IMR-90 (cell line): ENCODE measurements around the gene EHD4. TPM values are rescaled to one million over a fixed set of nuclear protein-coding genes. Genes with fewer than 3 reads are reported as not detected.

Experiments used
- ATAC-seq: fragments of 200-7000 bp; cut with Tn5 transposase; 2 replicates; pipeline ENCODE4 v1.9.1; 2020; ENCODE audit warnings: low read depth, mild to moderate bottlenecking, moderate library complexity
- BruUV-seq: library from RNA; stranded (reverse); fragments of 400-500 nt; replicated peaks from 2 replicates; lab custom pipeline; 2021; lab: Mats Ljungman, UMichigan
- CTCF ChIA-PET: fragments of 300-600 bp; formaldehyde crosslinking; extraction: SDS; loops from one replicate; lab custom pipeline; 2021; ENCODE audit warnings: antibody characterized with exemption; lab: Yijun Ruan, JAX
- POLR2A ChIA-PET: fragments of 300-600 bp; sonication (Branson Sonifier 250); formaldehyde crosslinking; loops from one replicate; lab custom pipeline; 2022; ENCODE audit warnings: antibody characterized with exemption; ENCODE audit not compliant: unreplicated experiment; lab: Charles Lee
- DNase-seq: peaks from one replicate; pipeline ENCODE4 v3.0.0; 2013
- H2AFZ ChIP-seq: replicated peaks from 2 replicates; pipeline ENCODE3; 2013; ENCODE audit warnings: low read length, mild to moderate bottlenecking; ENCODE audit not compliant: poor library complexity
- H2AK5ac ChIP-seq: 2 replicates; pipeline ENCODE4 v1.6.1; 2013; ENCODE audit warnings: low read depth, low read length, inconsistent platforms
- H2AK9ac ChIP-seq: replicated peaks from 2 replicates; pipeline ENCODE3; 2013; ENCODE audit warnings: mild to moderate bottlenecking, low read depth, low read length, moderate library complexity; ENCODE audit not compliant: poor library complexity
- H2BK120ac ChIP-seq: 2 replicates; pipeline ENCODE4 v1.6.1; 2013; ENCODE audit warnings: low read depth, low read length, inconsistent platforms
- H2BK15ac ChIP-seq: 3 replicates; pipeline ENCODE4 v1.6.1; 2013; ENCODE audit warnings: low read depth, low read length, inconsistent platforms
- H2BK20ac ChIP-seq: 2 replicates; pipeline ENCODE4 v1.6.1; 2013; ENCODE audit warnings: low read depth, mild to moderate bottlenecking, inconsistent platforms, low read length, moderate library complexity
- H2BK5ac ChIP-seq: 2 replicates; pipeline ENCODE4 v1.6.1; 2013; ENCODE audit warnings: mild to moderate bottlenecking, low read depth, low read length, inconsistent platforms; ENCODE audit not compliant: poor library complexity, severe bottlenecking
- H3K14ac ChIP-seq: replicated peaks from 2 replicates; pipeline ENCODE4 v1.6.1; 2013; ENCODE audit warnings: low read depth, low read length, inconsistent platforms
- H3K18ac ChIP-seq: 2 replicates; pipeline ENCODE4 v1.6.1; 2013; ENCODE audit warnings: low read depth, low read length, control low read depth
- H3K23ac ChIP-seq: 2 replicates; pipeline ENCODE4 v1.6.1; 2013; ENCODE audit warnings: low read depth, low read length, inconsistent platforms
- H3K27ac ChIP-seq: 2 replicates; pipeline ENCODE4 v1.5.1; 2013; ENCODE audit warnings: mild to moderate bottlenecking, control low read depth, low read length; ENCODE audit not compliant: insufficient read depth
- H3K27me3 ChIP-seq: 2 replicates; pipeline ENCODE4 v1.6.1; 2013; ENCODE audit warnings: low read length; ENCODE audit not compliant: control insufficient read depth, insufficient read depth
- H3K36me3 ChIP-seq: 2 replicates; pipeline ENCODE4 v1.6.1; 2013; ENCODE audit warnings: low read length, mixed read lengths; ENCODE audit not compliant: control insufficient read depth, insufficient read depth
- H3K4ac ChIP-seq: 2 replicates; pipeline ENCODE4 v1.6.1; 2013; ENCODE audit warnings: low read depth, low read length, inconsistent platforms
- H3K4me1 ChIP-seq: 2 replicates; pipeline ENCODE4 v1.6.1; 2013; ENCODE audit warnings: low read length, mixed read lengths; ENCODE audit not compliant: control insufficient read depth, insufficient read depth
- H3K4me2 ChIP-seq: 2 replicates; pipeline ENCODE4 v1.6.1; 2013; ENCODE audit warnings: low read depth, mild to moderate bottlenecking, control low read depth, low read length, moderate library complexity
- H3K4me3 ChIP-seq: 2 replicates; pipeline ENCODE4 v1.5.1; 2013; ENCODE audit warnings: low read depth, mild to moderate bottlenecking, control low read depth, low read length, moderate library complexity; ENCODE audit not compliant: insufficient read depth
- H3K56ac ChIP-seq: 2 replicates; pipeline ENCODE4 v1.6.1; 2013; ENCODE audit warnings: low read length, inconsistent platforms; ENCODE audit not compliant: insufficient read depth; ENCODE audit errors: extremely low read depth
- H3K79me1 ChIP-seq, 2 experiments: 2 replicates each; pipeline ENCODE4 v1.6.1; 2013; ENCODE audit warnings: low read length in 2 of 2, inconsistent platforms in 1 of 2, low read depth in 1 of 2
- H3K9ac ChIP-seq: 2 replicates; pipeline ENCODE4 v1.6.1; 2013; ENCODE audit warnings: low read depth, low read length, control low read depth
- H3K9me1 ChIP-seq: 2 replicates; pipeline ENCODE4 v1.6.1; 2013; ENCODE audit warnings: low read length, inconsistent platforms; ENCODE audit not compliant: insufficient read depth
- H3K9me3 ChIP-seq: 2 replicates; pipeline ENCODE4 v1.6.1; 2013; ENCODE audit warnings: low read length; ENCODE audit not compliant: control insufficient read depth, insufficient read depth
- H4K20me1 ChIP-seq: 2 replicates; pipeline ENCODE4 v1.6.1; 2013; ENCODE audit warnings: low read length, inconsistent platforms; ENCODE audit not compliant: insufficient read depth
- H4K5ac ChIP-seq: 2 replicates; pipeline ENCODE4 v1.6.1; 2013; ENCODE audit warnings: mild to moderate bottlenecking, low read depth, low read length, control low read depth
- H4K8ac ChIP-seq, 2 experiments: 2 replicates each; pipeline ENCODE4 v1.6.1; 2013; ENCODE audit warnings: low read depth in 2 of 2, low read length in 2 of 2, control low read depth in 1 of 2, inconsistent platforms in 1 of 2
- H4K91ac ChIP-seq: 2 replicates; pipeline ENCODE4 v1.6.1; 2013; ENCODE audit warnings: low read depth, low read length, inconsistent platforms; ENCODE audit not compliant: insufficient read depth
- CEBPB ChIP-seq: IDR thresholded peaks from 2 replicates; pipeline ENCODE4 v1.6.1; 2012; ENCODE audit warnings: low read depth, low read length, improper control_type of control experiment
- CHD1 ChIP-seq: IDR thresholded peaks from 2 replicates; pipeline ENCODE4 v1.6.1; 2012; ENCODE audit warnings: low read depth, low read length, improper control_type of control experiment
- MAFK ChIP-seq: IDR thresholded peaks from 2 replicates; pipeline ENCODE4 v1.6.1; 2012; ENCODE audit warnings: low read depth, low read length, improper control_type of control experiment
- MXI1 ChIP-seq: IDR thresholded peaks from 2 replicates; pipeline ENCODE4 v1.6.1; 2012; ENCODE audit warnings: low read depth, mild to moderate bottlenecking, low read length, moderate library complexity, borderline replicate concordance
- SMC3 ChIP-seq: fragments of 150-350 bp; IDR thresholded peaks from 2 replicates; pipeline ENCODE4 v1.6.1; 2016; ENCODE audit warnings: low read depth, mild to moderate bottlenecking, antibody characterized with exemption, low read length, moderate library complexity
- WGBS, 2 experiments: methylation state at CpG; one replicate each; pipeline versions ENCODE4 v1.1.5 to v1.1.7; 2013; ENCODE audit warnings: missing lambda C conversion rate in 2 of 2; ENCODE audit not compliant: insufficient read length in 1 of 2; ENCODE audit errors: extremely low coverage in 2 of 2; 5-methylcytosine and 5-hydroxymethylcytosine counted together
- dilution Hi-C: fragments of 300-500 bp; cut with HindIII; formaldehyde crosslinking; loops from one replicate; pipeline ENCODE4 v1.14.3; 2018; ENCODE audit warnings: low sequenced_read_pairs; ENCODE audit not compliant: unreplicated experiment
- in situ Hi-C: fragments of 300-500 bp; cut with MboI; formaldehyde crosslinking; loops from 3 replicates; pipeline ENCODE4 v1.14.3; 2019; ENCODE audit warnings: low sequenced_read_pairs, inconsistent platforms, mixed read lengths
- intact Hi-C: fragments of 100-400 bp; cut with micrococcal nuclease; formaldehyde crosslinking; loops from 2 replicates; pipeline ENCODE4 v1.10.0; 2022
- polyA plus RNA-seq, 3 experiments: library from polyadenylated mRNA; depleted of rRNA; stranded (reverse); fragments of >200 nt; gene quantifications; 2 replicates each; pipeline ENCODE4 v1.2.3, GENCODE V29; 2012; ENCODE audit warnings: low replicate concordance in 1 of 3
- total RNA-seq: library from RNA; depleted of rRNA; stranded (reverse); fragments of >200 nt; gene quantifications from 2 replicates; pipeline ENCODE4 v1.2.3, GENCODE V29; 2012
- TF ChIP-seq, protein P1 (sequence below): conservative IDR thresholded peaks from 2 replicates; pipeline ENCODE4 v1.5.1; 2012; ENCODE audit warnings: mild to moderate bottlenecking, low read depth, low read length, improper control_type of control experiment

Gene EHD4
- total and polyA plus RNA-seq, 2 of the 4 experiments (the other 2 are of a cell fraction), result 21.0 to 29.0 TPM

GRCh38 chr15:42012928-42013482, 40.6 kb upstream of the EHD4 start:
- Histone ChIP-seq H3K4me1 (no peaks in the 10 kb centered on the region), H3K79me1 (no peaks in the 10 kb centered on the region), H2AFZ (no peak overlapping the region), H4K20me1 (no peaks in the 10 kb centered on the region), H2BK5ac (no peak overlapping the region), H3K9me1 (no peaks in the 10 kb centered on the region), H2AK9ac (no peak overlapping the region), H3K18ac (no peak overlapping the region), H4K5ac (no peak overlapping the region), H2BK15ac (no peak overlapping the region), H4K91ac (no peak overlapping the region), H3K9me3 (no peaks in the 10 kb centered on the region), H2BK20ac (no peak overlapping the region), H3K27ac (no peak overlapping the region), H3K27me3 (peaks cover 79% of the 10 kb centered on the region), H3K4me2 (no peak overlapping the region), H3K14ac (no peak overlapping the region), H3K4me3 (no peak overlapping the region), H3K56ac (no peak overlapping the region), H2AK5ac (no peak overlapping the region), H3K23ac (no peak overlapping the region), H2BK120ac (no peak overlapping the region), H3K36me3 (no peaks in the 10 kb centered on the region), H4K8ac (no peak overlapping the region), H3K9ac (no peak overlapping the region), H3K4ac (no peak overlapping the region)
- WGBS, 2 experiments, result 63% methylated on average over 3 of the region's 10 CpGs; no CpG with 5 or more reads in 1 of the 2 experiments
- dilution Hi-C loops (no loop called here), intact Hi-C loops (no loop called here), in situ Hi-C loops (no loop called here)
- ATAC-seq, result no peak
- no peak for DNase-seq
- TF ChIP-seq SMC3 (no peak), CEBPB (no peak), CHD1 (no peak), MAFK (no peak), MXI1 (no peak)
- TF ChIP-seq, protein P1, sequence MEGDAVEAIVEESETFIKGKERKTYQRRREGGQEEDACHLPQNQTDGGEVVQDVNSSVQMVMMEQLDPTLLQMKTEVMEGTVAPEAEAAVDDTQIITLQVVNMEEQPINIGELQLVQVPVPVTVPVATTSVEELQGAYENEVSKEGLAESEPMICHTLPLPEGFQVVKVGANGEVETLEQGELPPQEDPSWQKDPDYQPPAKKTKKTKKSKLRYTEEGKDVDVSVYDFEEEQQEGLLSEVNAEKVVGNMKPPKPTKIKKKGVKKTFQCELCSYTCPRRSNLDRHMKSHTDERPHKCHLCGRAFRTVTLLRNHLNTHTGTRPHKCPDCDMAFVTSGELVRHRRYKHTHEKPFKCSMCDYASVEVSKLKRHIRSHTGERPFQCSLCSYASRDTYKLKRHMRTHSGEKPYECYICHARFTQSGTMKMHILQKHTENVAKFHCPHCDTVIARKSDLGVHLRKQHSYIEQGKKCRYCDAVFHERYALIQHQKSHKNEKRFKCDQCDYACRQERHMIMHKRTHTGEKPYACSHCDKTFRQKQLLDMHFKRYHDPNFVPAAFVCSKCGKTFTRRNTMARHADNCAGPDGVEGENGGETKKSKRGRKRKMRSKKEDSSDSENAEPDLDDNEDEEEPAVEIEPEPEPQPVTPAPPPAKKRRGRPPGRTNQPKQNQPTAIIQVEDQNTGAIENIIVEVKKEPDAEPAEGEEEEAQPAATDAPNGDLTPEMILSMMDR, result no peak
- no TSS peak for BruUV-seq
- ChIA-PET CTCF (interaction anchor here (0.6 kb wide), 1 partner anchor 97 kb away, joined by 3 read pairs; no protein-coding TSS in a partner anchor), POLR2A (no interaction called here)
